ENCODE results near the gene CTNND2. TPM values are rescaled to one million over a fixed set of nuclear protein-coding genes. Genes with fewer than 3 reads are reported as not detected.

The CTNND2 gene
- polyA plus RNA-seq, 1 of the 3 experiments (the other 2 are of a cell fraction), result not detected

DNA sequence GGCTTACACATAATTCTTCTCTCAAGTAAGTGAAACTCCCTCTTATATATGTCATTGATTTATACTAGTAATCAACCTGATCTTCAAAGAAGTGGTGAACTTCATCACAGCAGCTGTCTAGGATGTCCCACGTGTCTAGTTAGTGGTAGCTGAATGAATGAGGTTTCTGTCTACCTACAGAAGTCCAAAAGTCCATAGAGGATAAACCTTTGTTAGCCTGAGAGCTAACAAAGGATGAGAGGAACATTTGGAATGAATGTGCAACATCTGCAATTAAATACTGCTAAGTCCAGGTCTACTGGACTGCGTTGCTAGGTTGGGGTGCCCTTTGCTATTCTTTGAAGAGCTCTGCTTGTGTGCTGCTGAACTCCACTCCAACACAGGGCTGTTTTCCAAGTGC lies 929.4 kb downstream of the CTNND2 start:
- no peak overlapping the region for H2AFZ ChIP-seq (ENCODE audit: low read depth)
- no peaks in the 10 kb centered on the region for H3K79me2 ChIP-seq (ENCODE audit: insufficient read depth)
- ChIA-PET POLR2A (no interaction called here), CTCF (interaction anchor here (1.7 kb wide), 1 partner anchor 13 kb away, joined by 4 read pairs; no protein-coding TSS in a partner anchor)
- H3K36me3 ChIP-seq (replicated peaks in 1 of 2; ENCODE audit: control insufficient read depth in 1 of 2, insufficient read depth in 2 of 2, low read length in 1 of 2), result no peaks in the 10 kb centered on the region
- no peaks in the 10 kb centered on the region for H3K9me2 ChIP-seq
- 3% methylated on average over 2 of the region's 2 CpGs for WGBS (ENCODE audit: low lambda C conversion rate)
- TF ChIP-seq FOXJ3 (CRISPR knock-in tag; IDR thresholded peaks at IDR 0.05) (no peak), MXI1 (IDR thresholded peaks at IDR 0.05; ENCODE audit: low read depth, low read length) (no peak), RAD21 (IDR thresholded peaks at IDR 0.05; ENCODE audit: low read length) (no peak), SMC3 (IDR thresholded peaks at IDR 0.05; ENCODE audit: low read depth, low read length) (no peak), FOXM1 (IDR thresholded peaks at IDR 0.05; ENCODE audit: low read depth) (no peak), POLR2AphosphoS5 (IDR thresholded peaks at IDR 0.05; ENCODE audit: low read depth, low read length) (no peak), ELF1 (IDR thresholded peaks at IDR 0.05) (no peak), CHD2 (IDR thresholded peaks at IDR 0.05; ENCODE audit: low read length, partially characterized antibody) (no peak), NRF1 (IDR thresholded peaks at IDR 0.05; ENCODE audit: low read depth, low read length) (no peak), RXRA (IDR thresholded peaks at IDR 0.05; ENCODE audit: borderline replicate concordance, low read depth) (no peak), TCF12 (IDR thresholded peaks at IDR 0.05) (no peak)
- TF ChIP-seq, protein P1, sequence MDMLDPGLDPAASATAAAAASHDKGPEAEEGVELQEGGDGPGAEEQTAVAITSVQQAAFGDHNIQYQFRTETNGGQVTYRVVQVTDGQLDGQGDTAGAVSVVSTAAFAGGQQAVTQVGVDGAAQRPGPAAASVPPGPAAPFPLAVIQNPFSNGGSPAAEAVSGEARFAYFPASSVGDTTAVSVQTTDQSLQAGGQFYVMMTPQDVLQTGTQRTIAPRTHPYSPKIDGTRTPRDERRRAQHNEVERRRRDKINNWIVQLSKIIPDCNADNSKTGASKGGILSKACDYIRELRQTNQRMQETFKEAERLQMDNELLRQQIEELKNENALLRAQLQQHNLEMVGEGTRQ (IDR thresholded peaks at IDR 0.05; ENCODE audit: borderline replicate concordance, low read depth, low read length), result no peak
- TF ChIP-seq, protein P2, sequence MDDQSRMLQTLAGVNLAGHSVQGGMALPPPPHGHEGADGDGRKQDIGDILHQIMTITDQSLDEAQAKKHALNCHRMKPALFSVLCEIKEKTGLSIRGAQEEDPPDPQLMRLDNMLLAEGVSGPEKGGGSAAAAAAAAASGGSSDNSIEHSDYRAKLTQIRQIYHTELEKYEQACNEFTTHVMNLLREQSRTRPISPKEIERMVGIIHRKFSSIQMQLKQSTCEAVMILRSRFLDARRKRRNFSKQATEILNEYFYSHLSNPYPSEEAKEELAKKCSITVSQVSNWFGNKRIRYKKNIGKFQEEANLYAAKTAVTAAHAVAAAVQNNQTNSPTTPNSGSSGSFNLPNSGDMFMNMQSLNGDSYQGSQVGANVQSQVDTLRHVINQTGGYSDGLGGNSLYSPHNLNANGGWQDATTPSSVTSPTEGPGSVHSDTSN (IDR thresholded peaks at IDR 0.05), result no peak
- TF ChIP-seq, protein P3, sequence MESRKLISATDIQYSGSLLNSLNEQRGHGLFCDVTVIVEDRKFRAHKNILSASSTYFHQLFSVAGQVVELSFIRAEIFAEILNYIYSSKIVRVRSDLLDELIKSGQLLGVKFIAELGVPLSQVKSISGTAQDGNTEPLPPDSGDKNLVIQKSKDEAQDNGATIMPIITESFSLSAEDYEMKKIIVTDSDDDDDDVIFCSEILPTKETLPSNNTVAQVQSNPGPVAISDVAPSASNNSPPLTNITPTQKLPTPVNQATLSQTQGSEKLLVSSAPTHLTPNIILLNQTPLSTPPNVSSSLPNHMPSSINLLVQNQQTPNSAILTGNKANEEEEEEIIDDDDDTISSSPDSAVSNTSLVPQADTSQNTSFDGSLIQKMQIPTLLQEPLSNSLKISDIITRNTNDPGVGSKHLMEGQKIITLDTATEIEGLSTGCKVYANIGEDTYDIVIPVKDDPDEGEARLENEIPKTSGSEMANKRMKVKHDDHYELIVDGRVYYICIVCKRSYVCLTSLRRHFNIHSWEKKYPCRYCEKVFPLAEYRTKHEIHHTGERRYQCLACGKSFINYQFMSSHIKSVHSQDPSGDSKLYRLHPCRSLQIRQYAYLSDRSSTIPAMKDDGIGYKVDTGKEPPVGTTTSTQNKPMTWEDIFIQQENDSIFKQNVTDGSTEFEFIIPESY (IDR thresholded peaks at IDR 0.05; ENCODE audit: borderline replicate concordance, low read depth), result no peak
- H4K20me1 ChIP-seq (ENCODE audit: insufficient read depth), result no peaks in the 10 kb centered on the region
- no peaks in the 10 kb centered on the region for H3F3A ChIP-seq (replicated peaks; ENCODE audit: insufficient read depth)
- no peaks in the 10 kb centered on the region for H3K9me3 ChIP-seq
- H3K4me1 ChIP-seq (ENCODE audit: control insufficient read depth in 1 of 2, insufficient read depth in 2 of 2, low read depth in 1 of 2, low read length in 1 of 2), result no peaks in the 10 kb centered on the region
- DNase-seq, result no peak
- H3K4me3 ChIP-seq (ENCODE audit: low read depth in 2 of 2, low read length in 1 of 2), result no peak overlapping the region
- H3K9ac ChIP-seq, result no peak overlapping the region
- no peak overlapping the region for H3K4me2 ChIP-seq
- H3K27ac ChIP-seq (ENCODE audit: low read depth in 2 of 2, low read length in 1 of 2), result no peak overlapping the region
- H3K27me3 ChIP-seq (ENCODE audit: insufficient read depth), result peaks cover 9% of the 10 kb centered on the region; the same call in 1 of the 2 replicates

DNA sequence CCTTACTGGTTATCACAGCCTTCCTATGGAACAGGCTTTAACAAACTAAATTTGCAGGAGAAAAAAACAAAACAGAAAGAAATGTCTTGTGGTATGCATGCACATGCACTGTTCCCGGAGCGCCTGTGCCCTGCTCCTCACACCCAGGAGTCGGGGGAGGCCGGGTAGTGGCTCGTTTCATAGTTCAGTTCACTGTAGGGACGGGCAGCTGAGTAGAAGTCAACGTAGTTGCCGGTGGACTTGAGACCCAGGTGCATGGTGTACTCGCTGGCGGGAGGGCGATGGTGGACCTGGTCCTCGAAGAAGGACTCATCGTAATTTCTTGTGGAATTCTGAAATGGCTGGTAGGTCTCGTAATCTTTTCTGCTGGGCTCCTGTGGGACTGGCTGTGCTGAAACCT lies 930.9 kb downstream of the CTNND2 start:
- H3K4me2 ChIP-seq, result no peak overlapping the region
- POLR2A ChIA-PET, result interaction anchor here (0.7 kb wide), 1 partner anchor 28 kb away, joined by 3 read pairs; no protein-coding TSS in a partner anchor
- H2AFZ ChIP-seq (ENCODE audit: low read depth), result no peak overlapping the region
- no peak for TF ChIP-seq TAF1 (IDR thresholded peaks at IDR 0.05; ENCODE audit: borderline replicate concordance, low read depth, low read length)
- TF ChIP-seq SIN3A (IDR thresholded peaks at IDR 0.05; ENCODE audit: borderline replicate concordance, low read depth, low read length), result no peak
- no peak for TF ChIP-seq FOXM1 (IDR thresholded peaks at IDR 0.05; ENCODE audit: low read depth)
- no peak for TF ChIP-seq NRF1 (IDR thresholded peaks at IDR 0.05; ENCODE audit: low read depth, low read length)
- no peak for TF ChIP-seq POLR2AphosphoS5 (IDR thresholded peaks at IDR 0.05; ENCODE audit: low read depth, low read length)
- TF ChIP-seq FOSL2 (IDR thresholded peaks at IDR 0.05; ENCODE audit: borderline replicate concordance, low read depth), result no peak
- no peak for TF ChIP-seq CHD2 (IDR thresholded peaks at IDR 0.05; ENCODE audit: low read length, partially characterized antibody)
- TF ChIP-seq, protein P4, sequence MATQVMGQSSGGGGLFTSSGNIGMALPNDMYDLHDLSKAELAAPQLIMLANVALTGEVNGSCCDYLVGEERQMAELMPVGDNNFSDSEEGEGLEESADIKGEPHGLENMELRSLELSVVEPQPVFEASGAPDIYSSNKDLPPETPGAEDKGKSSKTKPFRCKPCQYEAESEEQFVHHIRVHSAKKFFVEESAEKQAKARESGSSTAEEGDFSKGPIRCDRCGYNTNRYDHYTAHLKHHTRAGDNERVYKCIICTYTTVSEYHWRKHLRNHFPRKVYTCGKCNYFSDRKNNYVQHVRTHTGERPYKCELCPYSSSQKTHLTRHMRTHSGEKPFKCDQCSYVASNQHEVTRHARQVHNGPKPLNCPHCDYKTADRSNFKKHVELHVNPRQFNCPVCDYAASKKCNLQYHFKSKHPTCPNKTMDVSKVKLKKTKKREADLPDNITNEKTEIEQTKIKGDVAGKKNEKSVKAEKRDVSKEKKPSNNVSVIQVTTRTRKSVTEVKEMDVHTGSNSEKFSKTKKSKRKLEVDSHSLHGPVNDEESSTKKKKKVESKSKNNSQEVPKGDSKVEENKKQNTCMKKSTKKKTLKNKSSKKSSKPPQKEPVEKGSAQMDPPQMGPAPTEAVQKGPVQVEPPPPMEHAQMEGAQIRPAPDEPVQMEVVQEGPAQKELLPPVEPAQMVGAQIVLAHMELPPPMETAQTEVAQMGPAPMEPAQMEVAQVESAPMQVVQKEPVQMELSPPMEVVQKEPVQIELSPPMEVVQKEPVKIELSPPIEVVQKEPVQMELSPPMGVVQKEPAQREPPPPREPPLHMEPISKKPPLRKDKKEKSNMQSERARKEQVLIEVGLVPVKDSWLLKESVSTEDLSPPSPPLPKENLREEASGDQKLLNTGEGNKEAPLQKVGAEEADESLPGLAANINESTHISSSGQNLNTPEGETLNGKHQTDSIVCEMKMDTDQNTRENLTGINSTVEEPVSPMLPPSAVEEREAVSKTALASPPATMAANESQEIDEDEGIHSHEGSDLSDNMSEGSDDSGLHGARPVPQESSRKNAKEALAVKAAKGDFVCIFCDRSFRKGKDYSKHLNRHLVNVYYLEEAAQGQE (IDR thresholded peaks at IDR 0.05; ENCODE audit: low read depth, low read length), result no peak
- no peak for TF ChIP-seq RXRA (IDR thresholded peaks at IDR 0.05; ENCODE audit: borderline replicate concordance, low read depth)
- TF ChIP-seq NFIC (IDR thresholded peaks at IDR 0.05; ENCODE audit: borderline replicate concordance), result no peak
- TF ChIP-seq, protein P5, sequence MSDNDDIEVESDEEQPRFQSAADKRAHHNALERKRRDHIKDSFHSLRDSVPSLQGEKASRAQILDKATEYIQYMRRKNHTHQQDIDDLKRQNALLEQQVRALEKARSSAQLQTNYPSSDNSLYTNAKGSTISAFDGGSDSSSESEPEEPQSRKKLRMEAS (IDR thresholded peaks at IDR 0.05; ENCODE audit: low read depth), result no peak
- no peak for TF ChIP-seq TEAD4 (IDR thresholded peaks at IDR 0.05; ENCODE audit: borderline replicate concordance, insufficient read depth)

More for the DNA sequence above, 930.9 kb downstream of the CTNND2 start:
- H3K79me2 ChIP-seq (ENCODE audit: insufficient read depth), result no peaks in the 10 kb centered on the region
- H3K27me3 ChIP-seq (ENCODE audit: insufficient read depth), result peaks cover 15% of the 10 kb centered on the region; the same call in 1 of the 2 replicates
- DNase-seq, result no peak
- no peaks in the 10 kb centered on the region for H3K36me3 ChIP-seq (replicated peaks in 1 of 2; ENCODE audit: control insufficient read depth in 1 of 2, insufficient read depth in 2 of 2, low read length in 1 of 2)
- no peak overlapping the region for H3K27ac ChIP-seq (ENCODE audit: low read depth in 2 of 2, low read length in 1 of 2)
- no peaks in the 10 kb centered on the region for H3K9me3 ChIP-seq
- no peaks in the 10 kb centered on the region for H4K20me1 ChIP-seq (ENCODE audit: insufficient read depth)
- H3K9ac ChIP-seq, result no peak overlapping the region
- H3K9me2 ChIP-seq, result no peaks in the 10 kb centered on the region
- H3K4me1 ChIP-seq (ENCODE audit: control insufficient read depth in 1 of 2, insufficient read depth in 2 of 2, low read depth in 1 of 2, low read length in 1 of 2), result no peaks in the 10 kb centered on the region
- WGBS (ENCODE audit: low lambda C conversion rate), result 28% methylated on average over 14 of the region's 14 CpGs
- no peaks in the 10 kb centered on the region for H3F3A ChIP-seq (replicated peaks; ENCODE audit: insufficient read depth)
- H3K4me3 ChIP-seq (ENCODE audit: low read depth in 2 of 2, low read length in 1 of 2), result no peak overlapping the region
- CTCF ChIA-PET, result no interaction called here

Measured in SK-N-SH (cell line).